HG02623 (cell line): ENCODE measurements around the gene TBC1D22A.

Experiments
- ATAC-seq: cut with Tn5 transposase; IDR thresholded peaks from one replicate; pipeline ENCODE4 v1.9.1; 2021; ENCODE audit warnings: moderate library complexity; ENCODE audit not compliant: unreplicated experiment

TBC1D22A gene

GRCh38 chr22:47144076-47144765 is 381.8 kb downstream of the TBC1D22A start:
- ATAC-seq, result no peak

GRCh38 chr22:47144791-47145425 is 382.5 kb downstream of the TBC1D22A start:
- no peak for ATAC-seq

- no peak for ATAC-seq
These were observed 383.4 kb downstream of the TBC1D22A start for GRCh38 chr22:47145883-47146282.

- ATAC-seq, result no peak
These were observed 383.9 kb downstream of the TBC1D22A start for GRCh38 chr22:47146391-47146790.

DNA sequence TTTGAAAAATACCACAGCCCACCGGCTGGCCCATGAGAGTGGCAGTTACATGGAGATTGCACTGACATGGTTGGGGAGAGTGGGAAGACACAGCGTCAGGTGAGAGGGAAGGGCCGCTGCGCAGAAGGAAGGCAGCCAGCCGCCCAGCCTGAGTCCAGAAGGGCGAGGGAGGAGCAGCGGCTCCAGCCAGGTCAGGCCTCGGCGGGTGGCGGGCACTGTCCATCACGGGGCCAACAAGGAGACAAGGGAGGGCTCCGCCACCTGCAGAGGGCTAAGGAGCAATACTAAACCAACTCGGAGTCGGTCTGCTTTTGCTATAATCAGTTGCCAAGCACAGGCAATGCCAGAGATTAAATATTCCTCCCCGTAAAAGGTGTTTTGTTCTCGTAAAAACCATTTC is 384.5 kb downstream of the TBC1D22A start:
- ATAC-seq, result no peak

GRCh38 chr22:47147572-47147971 is 385.1 kb downstream of the TBC1D22A start:
- no peak for ATAC-seq

GRCh38 chr22:47148510-47148909 is 386.1 kb downstream of the TBC1D22A start:
- no peak for ATAC-seq

DNA sequence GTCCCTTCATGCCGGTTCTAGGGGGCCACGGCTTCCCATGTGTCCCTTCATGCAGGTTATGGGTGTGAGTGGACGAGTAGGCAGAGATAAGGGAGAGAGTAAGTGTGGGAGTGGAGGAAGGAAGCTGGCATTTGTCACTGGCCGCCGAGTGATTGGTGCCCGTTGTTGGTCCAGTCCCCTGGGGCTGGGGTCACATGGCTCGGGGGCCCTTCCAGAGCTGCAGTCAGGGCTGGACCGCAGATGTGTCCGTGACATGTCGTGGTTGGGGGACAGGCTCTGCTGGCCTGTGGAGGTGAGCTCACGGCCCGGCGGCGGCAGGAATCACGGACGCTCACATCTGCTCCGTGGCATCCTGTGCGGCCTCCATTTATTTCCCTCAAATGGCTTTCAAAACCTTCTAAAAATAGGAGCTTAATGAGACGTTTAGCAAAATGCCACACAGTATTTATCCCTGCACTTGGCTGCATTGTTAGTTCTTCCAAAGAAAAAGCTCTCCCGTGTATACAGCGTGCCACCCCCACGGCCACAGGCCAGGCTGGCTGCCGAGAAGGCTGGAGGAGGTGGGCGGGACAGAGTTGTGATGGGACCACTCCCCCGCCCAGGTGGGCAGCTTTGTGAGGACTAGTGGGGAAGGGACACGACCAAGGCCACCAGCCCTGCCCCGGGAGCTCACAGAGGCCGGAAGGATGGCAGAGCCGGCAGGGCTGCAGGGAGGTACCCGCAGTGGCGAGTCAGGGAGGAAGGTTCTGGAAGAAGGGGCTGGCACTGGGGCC is 386.7 kb downstream of the TBC1D22A start:
- ATAC-seq, result no peak

DNA sequence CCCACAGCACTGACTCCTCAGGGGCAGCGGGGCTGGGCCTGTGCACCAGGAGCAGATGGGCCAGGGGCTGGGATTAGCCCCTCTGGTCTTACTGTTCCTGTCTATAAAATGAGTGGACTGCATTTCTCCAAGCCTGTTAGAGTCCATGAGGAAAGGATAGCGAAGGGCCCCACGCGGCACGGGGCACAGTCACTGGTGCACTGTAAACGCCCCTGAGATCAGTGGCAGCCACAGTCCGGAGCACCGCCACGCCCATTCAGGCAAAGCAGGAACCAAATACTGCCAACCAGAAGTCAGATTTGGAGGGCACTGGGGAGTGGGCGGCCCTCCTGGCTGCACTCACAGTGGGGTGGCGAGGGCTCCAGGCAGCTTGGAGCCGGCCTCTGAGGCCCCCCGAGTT is 387.5 kb downstream of the TBC1D22A start:
- ATAC-seq, result no peak

DNA sequence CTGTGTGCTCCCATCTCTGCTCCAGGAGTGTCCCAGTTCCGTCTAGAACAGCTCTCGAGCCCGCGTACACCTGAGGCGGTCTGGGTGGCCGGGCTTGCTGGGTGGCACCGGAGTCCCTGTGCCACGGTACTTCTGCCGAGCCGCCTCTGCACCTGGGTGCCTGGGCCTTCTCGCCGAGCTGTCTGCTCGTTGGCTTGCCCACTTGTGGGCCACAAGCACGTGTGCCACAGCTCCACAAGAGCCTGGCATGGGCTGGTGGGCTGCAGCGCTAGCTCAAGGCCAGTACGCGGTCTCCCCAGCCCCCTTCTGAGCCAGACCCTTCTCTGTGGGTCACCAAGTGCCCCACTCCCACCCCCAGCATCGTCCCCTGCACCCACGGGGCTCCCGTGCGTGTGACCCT is 388.0 kb downstream of the TBC1D22A start:
- ATAC-seq, result no peak

DNA sequence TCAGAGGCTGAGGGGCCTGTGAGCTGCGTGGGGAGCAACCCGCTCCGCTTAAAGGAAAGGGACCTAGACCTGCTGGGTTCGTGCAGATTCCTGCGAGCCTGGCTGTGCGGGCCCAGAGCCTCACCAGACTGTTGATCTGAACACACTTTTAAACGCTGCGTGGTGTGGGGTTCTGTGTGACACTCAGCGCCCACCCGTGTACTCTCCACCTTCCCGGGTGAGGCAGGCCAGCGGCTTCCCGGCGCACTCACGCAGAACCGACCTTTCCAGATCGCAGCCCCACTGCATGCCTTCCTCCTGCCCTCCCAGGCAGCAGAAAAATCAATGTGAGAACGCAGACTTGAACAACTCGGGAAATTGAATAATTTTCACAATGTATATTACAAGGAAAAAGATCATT is 388.6 kb downstream of the TBC1D22A start:
- no peak for ATAC-seq

DNA sequence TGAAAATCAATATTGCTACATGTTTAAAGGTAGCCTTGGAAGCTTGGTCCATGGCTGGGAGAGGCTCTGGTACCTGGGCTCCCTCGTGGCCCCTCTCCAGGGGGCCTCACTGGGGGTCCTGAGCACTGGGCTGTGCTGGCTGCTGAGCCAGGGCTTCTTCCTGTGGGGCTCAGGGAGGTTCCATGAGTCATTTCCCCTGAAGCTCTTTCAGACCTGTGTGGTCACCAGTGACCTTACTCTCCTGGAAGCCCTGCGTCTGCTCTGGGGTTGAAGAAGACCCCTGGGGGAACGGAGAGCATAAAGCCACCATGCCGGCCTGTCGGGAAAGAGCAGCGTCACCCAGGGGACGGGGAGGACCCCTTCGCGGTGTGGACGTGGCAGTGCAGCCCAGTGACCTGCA is 389.0 kb downstream of the TBC1D22A start:
- no peak for ATAC-seq

GRCh38 chr22:47152236-47152635 is 389.8 kb downstream of the TBC1D22A start:
- no peak for ATAC-seq

DNA sequence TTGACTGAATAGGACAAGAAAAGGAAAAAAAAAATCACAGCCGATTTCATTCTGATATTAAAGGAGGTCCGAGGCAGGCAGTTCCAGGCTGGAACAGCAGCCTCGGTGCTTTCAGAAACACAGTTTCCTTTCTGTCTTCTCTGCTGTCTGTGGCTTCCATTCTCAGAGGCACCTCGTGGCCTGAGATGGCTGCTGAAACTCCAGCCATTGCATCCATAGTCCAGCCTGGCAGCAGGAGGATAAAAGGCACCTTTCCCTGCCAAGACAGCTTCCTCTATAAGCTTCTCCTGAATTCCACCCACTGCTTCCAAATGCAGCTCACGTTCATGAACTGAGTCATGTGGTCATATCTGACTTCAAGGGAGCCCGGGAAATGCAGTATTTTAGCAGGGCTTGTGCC is 390.5 kb downstream of the TBC1D22A start:
- ATAC-seq, result no peak

DNA sequence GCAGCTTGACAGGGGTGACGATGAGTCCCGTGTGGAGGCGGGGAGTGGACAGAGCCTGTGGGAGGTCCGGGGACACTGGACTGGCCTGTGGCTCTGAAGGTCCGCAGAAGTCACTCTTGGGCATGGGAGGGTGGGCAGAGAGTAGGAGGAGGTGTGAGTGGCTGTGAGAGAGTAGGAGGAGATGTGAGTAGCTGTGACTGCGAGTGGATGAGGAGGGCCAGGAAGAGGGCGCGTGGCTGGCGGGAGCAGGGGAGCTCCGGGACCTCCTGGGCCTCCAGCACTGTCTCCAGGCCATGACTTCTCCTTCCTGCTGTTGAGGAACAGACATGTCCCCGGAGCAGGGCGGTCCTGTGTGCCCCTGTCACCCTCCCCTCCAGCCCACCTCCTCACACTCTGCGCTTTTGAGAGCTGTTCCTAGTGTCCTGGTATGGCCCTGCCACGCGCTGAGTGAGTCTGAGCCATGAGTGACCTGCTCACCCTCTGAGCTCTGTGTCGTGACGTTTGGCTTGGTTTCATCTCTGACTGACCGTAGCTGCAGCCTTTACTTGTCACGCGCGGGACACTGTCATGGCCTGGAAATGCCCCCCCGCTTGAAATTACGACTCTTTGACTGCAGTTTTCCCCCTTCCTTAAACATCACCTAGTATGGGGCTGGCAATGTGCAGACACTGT is 391.5 kb downstream of the TBC1D22A start:
- ATAC-seq, result no peak

DNA sequence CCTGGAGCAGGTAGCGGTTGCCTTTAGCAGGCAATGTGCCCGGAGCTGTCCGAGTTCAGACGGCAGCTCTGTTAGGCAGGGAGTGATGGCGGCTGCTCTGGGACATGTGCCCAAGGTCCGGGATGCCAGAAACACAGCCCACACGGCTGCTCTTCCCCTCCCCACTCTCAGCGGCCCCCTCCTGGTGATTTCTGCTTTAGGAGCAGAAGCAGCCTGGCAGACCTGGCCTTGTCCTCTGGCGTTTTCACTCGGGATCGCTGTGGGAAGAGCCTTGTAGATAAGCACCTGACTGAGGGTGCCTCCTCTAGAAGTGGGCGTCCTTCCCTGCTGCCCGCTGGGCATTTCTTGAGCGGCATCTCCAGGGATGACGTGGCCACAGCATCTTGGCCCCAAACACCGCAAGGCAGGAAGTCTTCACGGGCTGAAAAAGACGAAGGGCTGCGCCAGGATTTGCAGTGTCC is 392.2 kb downstream of the TBC1D22A start:
- ATAC-seq, result no peak

DNA sequence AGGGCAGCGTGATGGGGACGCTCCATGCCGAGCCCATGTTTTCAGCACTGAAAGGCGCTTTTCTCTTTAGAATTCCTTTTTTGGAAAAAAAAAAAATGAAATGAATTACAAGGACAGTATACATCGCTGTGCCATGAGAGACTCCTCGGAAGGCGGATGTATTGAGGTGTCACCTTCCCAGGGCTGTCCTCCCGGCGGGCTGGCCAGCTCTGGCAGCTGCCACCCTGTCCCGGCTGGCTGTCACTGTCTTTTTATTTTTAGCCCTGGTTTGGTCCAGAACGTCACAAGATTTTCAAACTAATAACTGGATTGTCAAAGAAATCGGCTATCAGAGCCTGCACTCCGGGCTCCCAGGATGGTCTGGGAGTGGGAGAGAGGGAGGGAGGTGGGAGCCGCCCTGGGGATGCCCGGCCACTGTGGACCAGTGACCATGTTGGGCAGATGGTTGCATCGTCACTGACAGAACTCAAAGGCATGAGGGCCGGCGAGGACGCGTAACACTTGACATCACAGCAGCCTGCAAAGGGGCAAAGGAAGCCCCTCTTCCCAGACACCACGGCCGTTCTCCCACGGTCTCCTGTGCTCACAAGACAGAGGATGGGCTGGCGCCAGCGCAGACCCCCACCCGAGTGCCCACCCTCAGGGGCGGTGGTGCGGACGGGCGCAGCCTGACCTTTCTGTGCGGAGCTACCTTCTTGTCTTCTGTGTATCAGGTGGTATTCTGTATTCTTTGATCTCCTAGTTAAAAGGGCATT is 392.9 kb downstream of the TBC1D22A start:
- no peak for ATAC-seq

DNA sequence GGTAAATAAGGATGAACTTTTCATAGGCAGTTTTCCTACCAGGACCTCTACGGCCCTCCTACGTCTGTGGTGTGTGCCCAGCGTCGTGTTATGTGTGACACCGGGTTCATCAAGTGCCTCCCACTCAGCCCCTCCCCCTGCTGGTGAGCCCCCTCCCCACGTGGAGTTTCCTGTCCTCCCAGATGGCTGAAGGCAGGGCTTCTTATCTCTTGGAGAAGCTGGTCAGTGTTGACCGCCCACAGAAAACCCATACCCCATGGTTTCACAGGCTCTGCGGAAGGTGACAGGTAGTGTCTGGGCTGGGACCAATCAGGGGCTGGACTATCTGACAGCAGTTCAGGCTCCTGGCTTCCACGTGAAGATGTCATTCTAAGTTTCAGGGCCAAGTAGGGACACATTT is 393.5 kb downstream of the TBC1D22A start:
- ATAC-seq, result no peak

DNA sequence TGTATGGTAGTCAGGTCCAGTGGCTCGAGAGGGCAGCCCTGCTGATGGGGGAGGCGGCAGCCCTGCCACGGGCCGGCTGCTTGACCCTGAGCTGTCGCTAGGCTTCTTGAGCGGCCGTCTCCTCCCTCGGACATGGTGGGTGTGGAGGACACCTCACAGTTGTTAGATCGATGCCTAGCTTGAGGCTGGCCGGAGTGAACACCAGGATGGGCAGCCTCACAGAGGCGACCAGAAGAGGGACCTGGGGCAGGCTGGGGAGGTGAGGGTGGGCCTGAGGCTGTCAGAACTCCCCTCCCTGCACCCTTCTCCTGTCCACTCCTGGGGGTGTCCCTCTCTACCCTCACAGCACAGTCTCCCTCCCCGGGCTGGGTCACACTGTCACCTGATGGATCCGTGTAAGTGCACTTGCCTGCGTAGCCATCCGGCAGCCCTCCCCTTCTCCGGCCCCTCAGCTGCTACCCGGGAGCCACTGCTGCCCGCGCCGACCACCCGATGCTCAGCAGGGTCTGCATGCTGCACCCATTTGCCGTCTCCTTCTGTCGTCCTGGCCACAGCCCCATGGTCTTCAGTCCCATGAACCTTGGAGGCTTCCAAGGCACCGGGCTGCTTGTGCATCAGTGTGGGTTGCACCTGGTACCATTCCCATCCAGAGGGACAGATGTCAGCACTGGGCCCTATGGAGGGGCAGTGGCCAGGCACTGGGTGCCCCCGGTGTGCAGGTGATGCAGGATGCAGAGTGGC is 394.1 kb downstream of the TBC1D22A start:
- no peak for ATAC-seq

GRCh38 chr22:47157093-47157420 is 394.6 kb downstream of the TBC1D22A start:
- ATAC-seq, result no peak
